HPDE6-E6E7 (cell line): Measurements from ENCODE around the gene DCAF10.
A peak's percentile ranks its signal among the peaks of the same experiment; 100 is the strongest.
"Not testable (repeated sequence)": the region's sequence is repeated elsewhere in the genome, so short reads cannot be mapped to it uniquely, and the experiment has no call there.

ENCODE experiments used
- DNase-seq: peaks from one replicate; pipeline ENCODE4 v3.0.0; 2011; ENCODE audit warnings: missing footprints; ENCODE audit errors: extremely low spot score

The DCAF10 gene

DNA sequence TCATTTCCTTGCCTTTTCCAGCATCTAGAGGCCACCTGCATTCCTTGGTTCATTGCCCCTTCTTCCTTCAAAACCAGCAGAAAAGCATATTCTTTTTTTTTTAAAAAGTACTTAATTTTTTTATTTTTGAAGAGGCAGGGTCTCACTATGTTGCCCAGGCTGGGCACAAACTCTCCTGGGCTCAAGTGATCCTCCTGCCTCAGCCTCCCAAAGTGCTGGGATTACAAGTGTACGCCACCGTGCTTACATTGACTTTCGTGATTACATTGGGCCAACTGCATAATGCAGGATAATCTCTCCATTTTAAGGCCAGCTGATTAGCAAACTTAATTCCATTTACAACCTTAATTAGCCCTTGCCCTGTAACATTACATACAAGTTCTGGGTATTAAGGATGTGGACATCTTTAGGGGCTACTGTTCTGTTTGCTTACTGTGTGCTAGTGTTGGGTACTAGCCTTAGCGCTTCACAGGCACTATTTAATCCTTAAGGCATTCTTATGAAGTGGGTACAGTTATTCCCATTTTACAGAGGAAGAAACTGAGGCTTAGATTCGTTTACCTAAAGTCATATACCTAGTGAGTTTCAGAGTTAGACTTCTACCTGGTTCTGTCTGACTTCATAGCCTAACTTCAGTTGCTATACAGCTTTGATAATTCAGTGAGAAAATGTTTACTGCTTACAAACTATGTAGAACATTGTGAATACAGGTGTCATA lies 69.6 kb downstream of the DCAF10 start:
- DNase-seq: no peak

- DNase-seq: no peak
Measured at GRCh38 chr9:37870799-37871176, 70.2 kb downstream of the DCAF10 start.

GRCh38 chr9:37873955-37874354 lies 73.4 kb downstream of the DCAF10 start:
- no peak for DNase-seq

- no peak for DNase-seq
Measured at GRCh38 chr9:37876376-37876775, 75.8 kb downstream of the DCAF10 start.

DNA sequence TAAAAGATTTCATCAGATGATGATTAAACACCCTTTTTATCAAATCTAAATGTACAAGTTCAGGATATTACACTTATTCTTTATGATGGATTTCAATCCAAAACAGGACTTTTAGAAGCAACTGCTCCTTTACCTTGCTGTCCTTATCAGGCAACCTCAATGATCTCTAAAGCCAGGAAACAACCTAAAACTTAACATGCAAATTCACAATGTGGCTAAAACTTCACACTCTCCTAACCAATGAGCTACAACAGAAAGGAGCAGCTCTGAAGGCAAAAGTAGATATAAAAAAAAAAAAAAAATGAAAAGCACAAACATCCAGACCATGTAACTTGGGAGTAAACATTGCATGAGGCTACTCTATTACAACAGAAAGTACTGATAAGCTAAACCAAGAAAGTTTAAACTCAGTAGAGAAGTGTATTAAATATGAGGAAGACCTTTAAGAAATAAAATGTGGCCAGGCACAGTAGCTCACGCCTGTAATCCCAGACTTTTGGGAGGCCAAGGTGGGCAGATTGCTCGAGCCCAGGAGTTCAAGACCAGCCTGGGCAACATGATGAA lies 80.4 kb downstream of the DCAF10 start:
- DNase-seq: no peak

GRCh38 chr9:37887977-37888583 lies 87.5 kb downstream of the DCAF10 start:
- not testable (repeated sequence) for DNase-seq

- DNase-seq: no peak
Measured at GRCh38 chr9:37889536-37889935, 88.9 kb downstream of the DCAF10 start.

- DNase-seq: not testable (repeated sequence)
Measured at GRCh38 chr9:37891042-37891441, 90.4 kb downstream of the DCAF10 start.

GRCh38 chr9:37892063-37892462 lies 91.5 kb downstream of the DCAF10 start:
- no peak for DNase-seq

- no peak for DNase-seq
Measured at GRCh38 chr9:37897665-37898064, 97.1 kb downstream of the DCAF10 start.

- DNase-seq: no peak
Measured at GRCh38 chr9:37899041-37899440, 98.4 kb downstream of the DCAF10 start.

GRCh38 chr9:37902131-37902530 lies 101.5 kb downstream of the DCAF10 start:
- DNase-seq: no peak

GRCh38 chr9:37902796-37903646 lies 102.4 kb downstream of the DCAF10 start:
- no peak for DNase-seq

DNA sequence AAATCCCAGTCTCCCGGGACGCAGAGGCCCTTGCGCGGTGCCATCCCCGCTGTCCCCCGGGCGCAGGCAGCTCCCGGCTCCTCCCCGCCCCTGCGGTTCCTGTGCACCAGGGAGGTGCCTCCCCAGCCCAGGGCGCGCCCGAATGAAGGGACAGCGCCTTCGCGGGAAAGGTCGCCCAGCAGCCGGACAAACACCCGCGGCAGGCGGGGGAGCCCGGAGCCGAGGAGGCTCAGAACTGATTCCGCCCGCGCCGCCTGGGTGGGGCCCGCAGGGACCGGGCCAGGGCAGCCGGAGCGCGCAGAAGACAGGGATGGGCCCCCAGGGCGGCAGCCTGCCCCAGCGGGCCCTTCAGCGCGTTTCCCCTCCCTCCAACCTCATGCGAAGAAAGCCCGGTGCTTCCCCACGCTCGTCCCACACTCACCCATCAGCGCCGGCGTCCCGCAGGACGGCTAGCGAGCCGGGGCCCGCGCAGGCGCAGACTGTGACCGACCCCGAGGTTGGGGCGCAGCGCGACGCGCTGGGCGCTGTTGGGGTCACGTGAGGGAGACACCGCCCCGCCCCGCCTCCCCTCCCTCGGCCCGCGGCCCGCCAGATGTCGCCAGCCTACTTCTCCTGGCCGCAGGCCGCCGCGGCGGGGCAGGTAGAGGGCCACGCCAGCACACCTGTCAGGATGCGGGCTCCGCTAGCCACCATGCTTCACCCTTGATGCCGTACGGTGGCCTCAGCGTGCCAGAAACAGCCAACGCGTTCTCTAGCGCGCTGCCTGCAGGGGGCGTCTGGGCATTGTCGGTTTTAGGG lies 103.2 kb downstream of the DCAF10 start, which contains the start of gene SLC25A51:
TSS of gene SLC25A51 (minus strand) at position 481 of the 798 bp plus-strand sequence. CDS start 15,577 bp downstream, outside the sequence.
- DNase-seq: peak; percentile 92

DNA sequence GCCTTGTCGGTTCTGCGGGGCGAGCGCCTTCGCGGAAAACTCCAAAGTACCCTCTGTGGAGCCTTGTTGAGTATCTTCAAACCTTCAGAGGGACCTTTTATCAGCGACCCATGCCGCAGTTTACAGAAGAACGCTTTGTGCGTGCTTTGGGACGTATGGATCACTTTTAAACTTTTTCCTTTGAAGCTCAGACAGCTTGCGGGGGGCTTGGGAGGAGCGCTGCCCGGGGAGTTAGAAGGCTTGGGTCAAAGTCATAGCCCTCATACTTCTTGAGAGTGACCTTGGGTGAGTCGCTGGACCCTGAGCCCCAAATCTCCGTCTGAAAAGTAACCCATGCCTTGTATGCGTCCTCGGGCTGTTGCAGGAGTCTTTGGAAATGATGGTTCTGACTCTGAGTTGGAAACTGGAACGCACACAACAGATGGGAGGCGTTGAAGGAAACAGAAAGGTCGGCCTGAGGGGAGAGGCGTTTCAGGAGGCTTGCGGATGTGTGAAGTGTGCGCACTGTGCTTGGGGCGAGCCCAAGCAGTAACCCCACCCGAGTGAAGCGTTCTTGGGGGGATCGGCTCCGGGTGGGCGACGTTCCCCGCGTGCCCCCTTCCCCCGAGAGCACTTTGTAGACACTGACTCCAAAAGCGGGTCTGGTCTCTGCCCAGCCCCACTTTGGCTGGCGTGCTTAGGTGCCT lies 104.0 kb downstream of the DCAF10 start:
- DNase-seq: no peak

DNA sequence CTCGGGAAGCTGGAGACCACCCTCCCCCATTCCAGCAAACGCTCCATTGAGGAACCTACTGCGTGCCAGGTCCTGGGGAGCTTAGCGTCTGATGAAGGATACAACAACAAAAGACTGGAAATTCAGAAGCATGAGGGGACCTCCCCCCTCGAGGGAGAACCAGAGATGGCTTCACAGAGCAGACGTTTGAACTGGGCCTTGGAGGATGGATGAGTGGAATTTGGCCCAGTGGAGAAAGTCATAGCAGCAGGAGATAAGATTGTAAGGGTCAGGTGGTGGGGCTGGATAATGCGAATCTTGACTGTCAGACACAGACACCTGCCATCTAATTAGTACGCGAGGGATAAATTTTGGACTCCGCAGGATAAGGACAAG lies 104.5 kb downstream of the DCAF10 start:
- no peak for DNase-seq

GRCh38 chr9:37905776-37906175 lies 105.2 kb downstream of the DCAF10 start:
- no peak for DNase-seq

DNA sequence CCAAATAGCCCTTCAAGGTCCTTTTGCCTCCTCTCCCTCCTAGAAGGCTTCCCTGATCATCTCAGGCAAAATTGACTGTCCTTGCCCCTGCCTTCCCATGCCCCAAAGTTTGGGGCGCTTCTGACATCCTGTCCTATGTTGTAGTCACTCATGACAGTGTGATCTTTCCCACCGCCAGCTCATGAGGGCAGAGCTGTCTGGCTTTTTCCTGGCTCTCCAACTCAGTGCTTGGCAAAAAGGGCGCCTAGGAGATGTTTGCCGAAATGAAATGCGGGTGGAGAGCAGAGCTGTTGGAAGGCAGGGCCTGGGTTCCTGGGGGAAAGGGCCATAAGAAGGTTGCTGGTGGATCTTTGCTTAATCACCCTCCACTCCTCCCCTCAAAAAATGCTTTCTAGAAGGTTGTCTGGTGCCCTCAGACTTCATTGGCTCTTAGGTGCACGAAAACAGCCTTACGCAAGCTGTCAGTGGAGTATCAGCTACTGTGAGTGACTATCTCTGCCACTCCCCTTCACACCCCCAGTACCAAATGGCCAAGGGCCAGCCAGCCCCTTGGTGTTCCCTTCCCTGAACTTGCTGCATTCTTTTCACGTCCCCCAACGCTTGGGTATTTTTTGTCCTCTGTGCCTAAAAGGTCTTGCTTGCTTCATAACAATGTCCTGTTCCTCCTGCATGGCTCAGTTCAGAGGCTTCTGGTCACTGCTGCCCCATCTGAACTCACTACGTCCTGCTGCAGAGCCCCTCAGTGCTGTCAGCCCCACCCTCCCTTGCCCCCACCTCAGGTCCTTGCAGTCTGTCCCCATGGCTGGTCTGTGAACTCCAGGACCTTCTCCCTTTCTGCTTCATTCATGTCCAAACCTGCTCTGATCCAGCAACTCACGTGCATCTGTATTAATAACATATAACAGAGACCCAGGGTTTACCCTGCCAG lies 106.0 kb downstream of the DCAF10 start:
- DNase-seq: no peak

DNA sequence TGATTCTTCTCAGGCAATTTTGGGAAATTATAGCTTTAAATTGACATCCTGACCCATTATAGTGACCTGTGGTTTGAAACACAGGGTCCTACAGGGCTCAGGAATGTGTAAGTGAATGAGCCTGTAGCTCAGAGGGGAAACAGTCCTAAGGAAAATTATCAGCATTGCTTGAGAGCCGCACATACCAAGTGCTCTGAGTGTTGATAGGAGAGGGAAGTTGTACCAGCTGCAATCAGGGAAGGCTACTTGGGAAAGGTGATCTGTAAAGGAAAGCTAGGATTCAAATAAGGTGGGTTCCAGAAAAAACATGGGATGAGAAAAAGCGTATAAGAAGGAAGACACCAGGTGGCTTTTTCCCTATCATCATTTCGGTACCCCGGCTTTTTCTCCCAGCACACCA lies 107.7 kb downstream of the DCAF10 start:
- DNase-seq: no peak

- no peak for DNase-seq
Measured at GRCh38 chr9:37908698-37909186, 108.1 kb downstream of the DCAF10 start.
